Transverse colon (tissue), 4 donors: ENCODE data around the gene NCKAP5. TPM values are rescaled to one million over a fixed set of nuclear protein-coding genes. Genes with fewer than 3 reads are reported as not detected.

Experiments
- DNase-seq: peaks from one replicate; pipeline ENCODE4 v3.0.0-alpha.2; 2019
- H3K27ac ChIP-seq, 4 donors: fragments of 200-600 bp; sonication (generic); 2 replicates each; pipeline ENCODE4 v1.5.1; 2016 to 2018; ENCODE audit warnings: inconsistent platforms in 4 of 4
- H3K27me3 ChIP-seq: fragments of 200-600 bp; sonication (generic); 2 replicates; pipeline ENCODE4 v1.5.1; 2017; ENCODE audit warnings: inconsistent platforms
- H3K36me3 ChIP-seq, 4 donors: fragments of 200-600 bp; sonication (generic); 2 replicates each; pipeline ENCODE4 v1.5.1; 2017 to 2019; ENCODE audit warnings: inconsistent platforms in 4 of 4
- H3K4me1 ChIP-seq, 4 donors: fragments of 200-600 bp; sonication (generic); 2 replicates each; pipeline ENCODE4 v1.5.1; 2017 to 2020; ENCODE audit warnings: inconsistent platforms in 4 of 4
- H3K4me3 ChIP-seq, 4 donors: fragments of 200-600 bp; sonication (generic); 1 replicate in 1 of 4; 2 replicates in 3 of 4; pipeline versions ENCODE4 v1.5.1 to v1.6.1; 2017 to 2019; ENCODE audit warnings: inconsistent platforms in 4 of 4
- H3K9me3 ChIP-seq, 2 donors: fragments of 200-600 bp; sonication (generic); 2 replicates each; pipeline ENCODE4 v1.5.1; 2017 to 2019; ENCODE audit warnings: inconsistent platforms in 2 of 2
- EP300 ChIP-seq: sonication (generic); formaldehyde crosslinking; IDR thresholded peaks from one replicate; pipeline ENCODE4 v1.6.1; 2017; ENCODE audit warnings: antibody characterized with exemption, low read depth
- POLR2A ChIP-seq: fragments of 450-650 bp; IDR thresholded peaks from one replicate; pipeline ENCODE4 v1.6.1; 2016; ENCODE audit warnings: antibody characterized with exemption, mild to moderate bottlenecking, moderate library complexity
- POLR2AphosphoS5 ChIP-seq, 3 donors: sonication (generic); formaldehyde crosslinking; IDR thresholded peaks; one replicate each; pipeline ENCODE4 v1.6.1; 2016; ENCODE audit warnings: antibody characterized with exemption in 3 of 3
- WGBS, 2 donors: methylation state at CpG; one replicate each; pipeline ENCODE4 v1.1.5; 2018; ENCODE audit warnings: low coverage in 1 of 2; 5-methylcytosine and 5-hydroxymethylcytosine counted together
- in situ Hi-C, 4 donors: fragments of 200-750 bp; cut with MboI; loops; one replicate each; pipeline versions ENCODE4 v1.15.0 to v1.15.1; 2017; ENCODE audit warnings: low sequenced_read_pairs in 3 of 4, low pct_ligation_motif_present in 1 of 4, low pct_unique_long_range_greater_than_20kb in 1 of 4
- intact Hi-C: fragments of 100-400 bp; cut with DNase I; formaldehyde crosslinking; loops from one replicate; pipeline ENCODE4 v1.15.1; 2023; ENCODE audit warnings: low total_unique reads
- total RNA-seq, 4 donors: library from RNA; depleted of rRNA; stranded (reverse); fragments of >200 nt; gene quantifications; one replicate each; pipeline ENCODE4 v1.1.0, GENCODE V29; 2016
- TF ChIP-seq, protein P1 (sequence below), 5 experiments: fragments of 200-600 bp in 3 of 5; fragments of 450-650 bp in 2 of 5; sonication (generic) in 3 of 5; IDR thresholded peaks; 1 replicate in 2 of 5; 2 replicates in 3 of 5; pipeline ENCODE4 v1.5.1; 2016 to 2017; ENCODE audit warnings: antibody characterized with exemption in 5 of 5, inconsistent platforms in 3 of 5, mild to moderate bottlenecking in 2 of 5, moderate library complexity in 1 of 5

The NCKAP5 gene
- total RNA-seq, 4 donors from 2014 or later, result 1.1 to 10.9 (median 5.0) TPM

DNA sequence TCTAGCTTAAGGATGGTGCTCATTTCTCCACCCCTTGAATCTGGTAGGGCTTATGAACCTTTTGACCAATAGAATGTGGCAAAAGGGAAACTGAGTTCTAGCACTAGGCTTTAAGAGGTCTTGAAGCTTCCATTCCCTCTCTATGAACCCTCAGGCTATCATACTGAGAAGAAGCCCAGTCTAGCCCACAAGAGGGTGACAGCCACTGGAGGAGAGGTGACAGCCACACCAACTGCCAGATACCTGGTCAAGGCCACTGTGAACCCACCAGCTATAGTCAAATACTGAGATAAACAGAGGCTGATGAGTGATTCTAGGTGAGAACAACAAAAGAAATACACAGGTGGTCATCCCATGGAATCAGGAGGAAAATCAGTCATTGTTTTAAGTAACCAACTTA, 37.6 kb downstream of the NCKAP5 start:
- in situ Hi-C loops, result no loop called here
- H3K9me3 ChIP-seq, result no peaks in the 10 kb centered on the region

DNA sequence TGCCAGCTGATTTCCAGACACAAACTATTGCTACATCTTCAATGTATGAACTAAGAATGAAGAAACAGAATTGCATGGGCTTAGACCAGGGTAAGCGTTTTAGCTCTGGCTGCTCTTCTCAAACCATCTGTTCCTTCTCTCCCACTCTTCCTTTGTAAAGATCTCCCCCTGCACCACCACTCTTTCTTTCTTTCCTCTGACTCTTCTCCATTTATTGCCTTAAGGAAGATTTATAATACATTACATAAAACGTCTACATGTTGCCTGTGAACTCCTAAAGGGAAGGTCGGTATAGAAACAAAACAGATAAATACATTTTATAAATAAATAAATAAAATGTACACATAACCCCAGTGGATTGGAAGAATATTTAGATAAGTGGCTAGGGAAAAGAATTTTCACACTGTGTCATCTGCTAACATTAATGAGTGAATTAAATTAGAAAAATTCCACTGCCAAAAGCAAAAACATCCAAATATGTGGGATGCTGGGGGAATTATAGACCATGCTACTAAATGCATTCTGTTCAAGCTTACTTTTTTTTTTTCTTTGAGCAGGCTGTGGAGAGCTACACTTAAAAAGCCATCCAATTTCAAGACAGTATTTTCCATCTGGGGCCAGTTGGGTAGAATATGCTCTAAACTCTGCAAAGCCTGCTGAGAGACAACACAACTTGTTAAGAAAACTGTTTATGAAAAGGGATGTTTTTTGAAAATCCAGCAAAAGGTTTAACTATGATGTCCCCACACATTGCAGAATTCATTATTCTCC, 41.5 kb downstream of the NCKAP5 start:
- in situ Hi-C loops (no loop called here), intact Hi-C loops (no loop called here)
- Histone ChIP-seq H3K9me3 (no peaks in the 10 kb centered on the region), H3K4me1 (no peaks in the 10 kb centered on the region), H3K27me3 (no peaks in the 10 kb centered on the region), H3K4me3 (no peak overlapping the region), H3K36me3 (no peaks in the 10 kb centered on the region), H3K27ac (no peak overlapping the region)
- no peak for DNase-seq
- TF ChIP-seq, protein P1, sequence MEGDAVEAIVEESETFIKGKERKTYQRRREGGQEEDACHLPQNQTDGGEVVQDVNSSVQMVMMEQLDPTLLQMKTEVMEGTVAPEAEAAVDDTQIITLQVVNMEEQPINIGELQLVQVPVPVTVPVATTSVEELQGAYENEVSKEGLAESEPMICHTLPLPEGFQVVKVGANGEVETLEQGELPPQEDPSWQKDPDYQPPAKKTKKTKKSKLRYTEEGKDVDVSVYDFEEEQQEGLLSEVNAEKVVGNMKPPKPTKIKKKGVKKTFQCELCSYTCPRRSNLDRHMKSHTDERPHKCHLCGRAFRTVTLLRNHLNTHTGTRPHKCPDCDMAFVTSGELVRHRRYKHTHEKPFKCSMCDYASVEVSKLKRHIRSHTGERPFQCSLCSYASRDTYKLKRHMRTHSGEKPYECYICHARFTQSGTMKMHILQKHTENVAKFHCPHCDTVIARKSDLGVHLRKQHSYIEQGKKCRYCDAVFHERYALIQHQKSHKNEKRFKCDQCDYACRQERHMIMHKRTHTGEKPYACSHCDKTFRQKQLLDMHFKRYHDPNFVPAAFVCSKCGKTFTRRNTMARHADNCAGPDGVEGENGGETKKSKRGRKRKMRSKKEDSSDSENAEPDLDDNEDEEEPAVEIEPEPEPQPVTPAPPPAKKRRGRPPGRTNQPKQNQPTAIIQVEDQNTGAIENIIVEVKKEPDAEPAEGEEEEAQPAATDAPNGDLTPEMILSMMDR (IDR thresholded peaks at IDR 0.05), result no peak
- TF ChIP-seq POLR2AphosphoS5 (IDR thresholded peaks at IDR 0.05) (no peak), POLR2A (no peak), EP300 (no peak)
- 67 to 71% methylated on average over 3 of the region's 3 CpGs for WGBS, 2 donors

More for the DNA sequence above, 37.6 kb downstream of the NCKAP5 start:
- Histone ChIP-seq H3K36me3 (no peaks in the 10 kb centered on the region), H3K27me3 (no peaks in the 10 kb centered on the region), H3K27ac (no peak overlapping the region), H3K4me1 (no peaks in the 10 kb centered on the region), H3K4me3 (no peak overlapping the region)
- intact Hi-C loops, result no loop called here
- no peak for DNase-seq
- TF ChIP-seq, protein P1 (IDR thresholded peaks at IDR 0.05), result no peak
- no peak for TF ChIP-seq POLR2AphosphoS5 (IDR thresholded peaks at IDR 0.05)
- TF ChIP-seq EP300, result no peak
- no peak for TF ChIP-seq POLR2A

DNA sequence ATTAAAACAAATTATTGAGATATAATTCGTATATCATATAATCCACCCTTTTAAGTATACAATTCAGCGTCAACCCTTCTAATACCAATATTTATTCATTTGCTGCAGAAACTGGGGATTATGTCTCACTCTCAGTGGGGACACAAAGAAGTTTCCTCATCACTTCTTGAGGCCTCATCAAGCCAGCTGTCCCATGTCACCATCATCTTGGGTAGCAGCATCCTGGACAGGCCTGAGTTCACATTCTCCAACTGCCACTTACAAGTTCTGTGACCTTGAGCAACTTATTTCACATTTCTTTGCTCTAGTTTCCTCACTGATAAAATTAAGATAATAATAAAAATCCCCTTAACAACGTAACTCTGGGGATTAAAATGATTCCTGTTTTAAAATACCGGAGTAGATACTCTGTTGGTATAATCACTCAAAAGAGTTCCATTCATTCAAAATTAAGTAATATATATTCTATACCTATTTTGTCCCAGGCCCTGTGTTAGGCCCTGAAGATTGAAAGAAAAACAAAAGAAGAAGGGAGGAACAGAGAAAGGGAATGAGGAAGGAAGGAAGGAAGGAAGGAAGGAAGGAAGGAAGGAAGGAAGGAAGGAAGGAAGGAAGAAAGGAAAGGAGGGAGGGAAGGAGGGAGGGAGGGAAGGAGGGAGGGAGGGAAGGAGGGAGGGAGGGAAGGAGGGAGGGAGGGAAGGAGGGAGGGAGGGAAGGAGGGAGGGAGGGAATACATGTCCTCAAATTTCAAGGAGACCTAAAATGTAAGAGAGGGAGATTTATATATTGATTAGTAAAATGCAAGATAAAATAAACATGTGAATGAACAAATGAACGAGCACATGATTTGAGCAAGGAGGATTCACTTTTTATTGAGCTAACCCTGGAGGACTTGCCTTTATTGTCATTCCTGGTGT, 42.4 kb downstream of the NCKAP5 start:
- H3K27me3 ChIP-seq, result no peaks in the 10 kb centered on the region
- no peaks in the 10 kb centered on the region for H3K9me3 ChIP-seq
- 77 to 79% methylated on average over 5 of the region's 5 CpGs for WGBS, 2 donors
- H3K4me1 ChIP-seq, result no peaks in the 10 kb centered on the region
- intact Hi-C loops (no loop called here), in situ Hi-C loops (no loop called here)
- no peak overlapping the region for H3K4me3 ChIP-seq
- TF ChIP-seq, protein P1 (IDR thresholded peaks at IDR 0.05), result no peak
- TF ChIP-seq POLR2AphosphoS5 (IDR thresholded peaks at IDR 0.05) (no peak), POLR2A (no peak)
- no peaks in the 10 kb centered on the region for H3K36me3 ChIP-seq
- H3K27ac ChIP-seq, result no peak overlapping the region
- no peak for DNase-seq

DNA sequence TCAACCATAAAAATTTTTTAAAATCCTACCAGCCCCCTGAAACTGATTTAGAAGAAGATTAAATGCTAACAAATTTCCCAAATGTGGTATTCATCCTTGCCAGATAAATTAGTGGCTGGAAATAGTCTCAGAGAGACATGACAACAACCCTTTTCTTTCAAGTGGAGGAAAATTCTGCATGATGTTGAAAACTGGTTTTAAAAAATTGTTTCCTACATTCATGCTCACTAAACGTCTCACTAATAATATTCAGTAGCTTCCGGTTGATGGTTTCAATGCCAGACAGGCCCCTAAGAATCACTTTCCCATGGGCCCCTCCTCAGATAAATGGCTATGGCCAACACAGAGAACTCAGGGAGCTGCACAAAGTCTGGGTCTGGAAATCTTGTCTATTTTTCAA, 43.2 kb downstream of the NCKAP5 start:
- no peak overlapping the region for H3K4me3 ChIP-seq
- H3K27ac ChIP-seq, result no peak overlapping the region
- H3K4me1 ChIP-seq, result no peaks in the 10 kb centered on the region
- TF ChIP-seq EP300, result no peak
- no peak for TF ChIP-seq POLR2AphosphoS5 (IDR thresholded peaks at IDR 0.05)
- TF ChIP-seq, protein P1 (IDR thresholded peaks at IDR 0.05), result no peak
- TF ChIP-seq POLR2A, result no peak
- in situ Hi-C loops (no loop called here), intact Hi-C loops (no loop called here)
- no peak for DNase-seq
- no peaks in the 10 kb centered on the region for H3K36me3 ChIP-seq
- no peaks in the 10 kb centered on the region for H3K9me3 ChIP-seq
- H3K27me3 ChIP-seq, result no peaks in the 10 kb centered on the region
- WGBS, 2 donors, result 87 to 100% methylated on average over 2 of the region's 2 CpGs
